ENCODE results near the gene VIL1. TPM values are rescaled to one million over a fixed set of nuclear protein-coding genes. Genes with fewer than 3 reads are reported as not detected.

Gene VIL1
- total and polyA plus RNA-seq, 2 of the 8 experiments (the other 6 are each of a cell fraction or from before 2014, with no cell fraction given) = 6.2 to 7.0 TPM

DNA sequence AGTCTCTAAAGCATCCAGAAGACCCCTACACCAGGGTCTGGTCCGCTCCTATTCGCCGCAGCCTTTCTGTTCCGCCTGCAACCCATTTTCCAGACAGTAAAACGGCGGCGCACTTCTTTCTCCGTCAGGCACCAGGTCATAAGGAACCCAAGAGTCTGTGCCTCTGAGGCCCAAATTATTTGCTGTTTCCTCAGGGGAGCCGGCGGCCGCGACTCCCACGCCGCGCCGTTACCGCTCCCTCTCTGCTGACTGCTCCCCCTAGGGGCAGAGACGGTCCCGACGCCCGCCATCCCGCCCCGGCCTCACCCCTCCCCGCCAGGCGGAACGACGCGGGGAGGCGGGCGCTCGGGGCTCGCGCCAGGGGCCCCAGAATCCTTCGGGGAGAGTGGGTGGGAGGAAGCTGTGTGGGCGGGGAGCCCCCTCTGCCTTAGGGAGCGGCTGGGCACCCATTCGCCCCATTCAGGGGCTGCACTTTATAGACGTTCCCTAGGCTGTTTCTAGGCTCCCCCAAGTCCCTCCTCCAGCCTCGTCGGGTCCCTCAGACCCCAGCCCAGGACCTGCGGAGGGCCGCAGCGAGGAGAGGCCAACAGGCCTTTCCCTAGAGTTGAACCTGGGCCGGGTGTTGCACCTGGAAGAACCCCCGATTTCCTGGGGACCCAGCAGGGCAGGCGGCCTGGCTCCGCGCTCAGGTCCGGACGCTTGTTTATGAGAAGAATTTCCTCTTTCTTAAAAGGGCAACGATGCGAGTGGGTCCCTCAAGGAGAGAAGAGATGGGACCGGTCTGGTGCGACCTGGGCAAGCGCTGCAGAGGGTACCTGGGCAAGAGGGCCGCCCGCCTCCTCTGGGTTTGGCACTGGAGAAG lies 22.9 kb upstream of the VIL1 start (continued):
- TF ChIP-seq RNF2 (IDR thresholded peaks at IDR 0.05; ENCODE audit: borderline replicate concordance, low read depth, low read length, missing control alignments, poor library complexity, severe bottlenecking) (no peak), CHD2 (IDR thresholded peaks at IDR 0.05; ENCODE audit: low read length) (no peak), NANOG (IDR thresholded peaks at IDR 0.05; ENCODE audit: insufficient read depth, low read depth, low read length, poor library complexity, severe bottlenecking) (no peak), PHF8 (conservative IDR thresholded peaks at IDR 0.05; ENCODE audit: low read depth, low read length) (peak; percentile 47), KDM4A (IDR thresholded peaks at IDR 0.05; ENCODE audit: low read depth, low read length, severe bottlenecking) (peak; percentile 97), HDAC6 (IDR thresholded peaks at IDR 0.05; ENCODE audit: low read depth, low read length) (no peak), GABPA (IDR thresholded peaks at IDR 0.05; ENCODE audit: borderline replicate concordance, insufficient read depth, low read length) (no peak), TAF7 (optimal IDR thresholded peaks at IDR 0.05; ENCODE audit: borderline replicate concordance, low read depth, low read length) (peak; percentile 72), KDM5A (IDR thresholded peaks at IDR 0.05; ENCODE audit: low read length) (0 out of 2 replicates have a peak, but pooled peaks have one; percentile 48), RAD21 (IDR thresholded peaks at IDR 0.05 in 1 of 2, conservative IDR thresholded peaks at IDR 0.05 in 1 of 2; ENCODE audit: low read depth in 2 of 2, low read length in 2 of 2) (peak; percentile 60 to 69), YY1 (IDR thresholded peaks at IDR 0.05; ENCODE audit: low read depth, low read length) (peak; percentile 79), RXRA (IDR thresholded peaks at IDR 0.05; ENCODE audit: insufficient read depth, low read depth, low read length) (peak; percentile 89)
- TF ChIP-seq, protein P1, sequence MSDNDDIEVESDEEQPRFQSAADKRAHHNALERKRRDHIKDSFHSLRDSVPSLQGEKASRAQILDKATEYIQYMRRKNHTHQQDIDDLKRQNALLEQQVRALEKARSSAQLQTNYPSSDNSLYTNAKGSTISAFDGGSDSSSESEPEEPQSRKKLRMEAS (IDR thresholded peaks at IDR 0.05) = peak; percentile 71
